Sigmoid colon (tissue), 4 donors: ENCODE results near the gene PCBD1.

Source experiments
- EP300 ChIP-seq, 4 donors: sonication (generic); formaldehyde crosslinking; IDR thresholded peaks; one replicate each; pipeline ENCODE4 v1.6.1; 2017; ENCODE audit warnings: antibody characterized with exemption in 4 of 4
- POLR2A ChIP-seq, 2 donors: fragments of 450-650 bp; IDR thresholded peaks; one replicate each; pipeline ENCODE4 v1.6.1; 2016; ENCODE audit warnings: antibody characterized with exemption in 2 of 2, mild to moderate bottlenecking in 2 of 2, moderate library complexity in 2 of 2
- POLR2AphosphoS5 ChIP-seq, 4 donors: sonication (generic); formaldehyde crosslinking; IDR thresholded peaks; one replicate each; pipeline ENCODE4 v1.6.1; 2017; ENCODE audit warnings: antibody characterized with exemption in 4 of 4
- TF ChIP-seq, protein P1 (sequence below), 4 experiments: fragments of 450-650 bp in 3 of 4; fragments of 200-600 bp in 1 of 4; IDR thresholded peaks; one replicate each; pipeline ENCODE4 v1.5.1; 2016 to 2019; ENCODE audit warnings: antibody characterized with exemption in 4 of 4, mild to moderate bottlenecking in 3 of 4, moderate library complexity in 2 of 4

DNA sequence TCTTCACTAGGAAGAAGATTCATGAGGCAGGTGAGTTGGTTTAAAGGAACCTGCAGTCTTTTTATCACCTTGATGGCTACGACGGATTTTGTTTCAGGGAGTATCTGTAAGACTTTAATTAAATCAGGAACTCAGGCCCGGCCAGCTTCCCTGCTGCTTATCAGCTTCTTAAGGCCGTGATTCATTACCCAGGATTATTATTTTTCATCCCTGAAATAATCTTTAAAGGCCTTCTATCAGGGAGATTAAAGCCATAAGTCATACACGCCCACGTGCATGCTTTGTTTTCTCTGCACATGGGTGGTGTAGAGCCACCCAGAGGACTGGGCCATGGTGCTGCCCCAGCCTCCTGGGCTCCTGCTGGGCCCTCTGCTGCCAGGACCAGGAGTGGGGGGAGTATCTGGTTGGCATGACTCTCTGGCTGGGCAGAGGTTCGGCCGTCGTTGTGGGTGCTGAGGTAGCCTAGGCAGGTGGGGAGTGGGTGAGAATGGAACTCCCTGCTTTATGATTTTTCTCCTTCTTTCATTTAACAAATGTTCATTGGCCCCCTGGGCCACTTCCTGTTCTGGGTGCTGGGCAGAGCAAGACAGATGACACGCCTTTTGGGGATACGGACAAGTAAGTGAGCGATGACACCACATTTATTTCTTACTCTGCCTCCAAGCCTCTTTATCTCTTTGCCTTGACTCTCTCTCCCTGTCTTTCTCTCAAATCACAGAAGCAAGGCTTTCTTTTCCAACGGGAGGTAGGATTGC lies 39.0 kb upstream of the PCBD1 start:
- TF ChIP-seq, protein P1, sequence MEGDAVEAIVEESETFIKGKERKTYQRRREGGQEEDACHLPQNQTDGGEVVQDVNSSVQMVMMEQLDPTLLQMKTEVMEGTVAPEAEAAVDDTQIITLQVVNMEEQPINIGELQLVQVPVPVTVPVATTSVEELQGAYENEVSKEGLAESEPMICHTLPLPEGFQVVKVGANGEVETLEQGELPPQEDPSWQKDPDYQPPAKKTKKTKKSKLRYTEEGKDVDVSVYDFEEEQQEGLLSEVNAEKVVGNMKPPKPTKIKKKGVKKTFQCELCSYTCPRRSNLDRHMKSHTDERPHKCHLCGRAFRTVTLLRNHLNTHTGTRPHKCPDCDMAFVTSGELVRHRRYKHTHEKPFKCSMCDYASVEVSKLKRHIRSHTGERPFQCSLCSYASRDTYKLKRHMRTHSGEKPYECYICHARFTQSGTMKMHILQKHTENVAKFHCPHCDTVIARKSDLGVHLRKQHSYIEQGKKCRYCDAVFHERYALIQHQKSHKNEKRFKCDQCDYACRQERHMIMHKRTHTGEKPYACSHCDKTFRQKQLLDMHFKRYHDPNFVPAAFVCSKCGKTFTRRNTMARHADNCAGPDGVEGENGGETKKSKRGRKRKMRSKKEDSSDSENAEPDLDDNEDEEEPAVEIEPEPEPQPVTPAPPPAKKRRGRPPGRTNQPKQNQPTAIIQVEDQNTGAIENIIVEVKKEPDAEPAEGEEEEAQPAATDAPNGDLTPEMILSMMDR (IDR thresholded peaks at IDR 0.05), result no peak
- no peak for TF ChIP-seq POLR2AphosphoS5 (IDR thresholded peaks at IDR 0.05)
- no peak for TF ChIP-seq POLR2A (IDR thresholded peaks at IDR 0.05)
- no peak for TF ChIP-seq EP300 (IDR thresholded peaks at IDR 0.05)
